ENCODE data around the gene GANAB. TPM values are rescaled to one million over a fixed set of nuclear protein-coding genes. Genes with fewer than 3 reads are reported as not detected.
"Not testable (repeated sequence)": the region's sequence is repeated elsewhere in the genome, so short reads cannot be mapped to it uniquely, and the experiment has no call there.

Gene GANAB
- total RNA-seq (2014; rRNA removed; shearing (Covaris generic)), result 289 and 394 TPM in 2 replicates

DNA sequence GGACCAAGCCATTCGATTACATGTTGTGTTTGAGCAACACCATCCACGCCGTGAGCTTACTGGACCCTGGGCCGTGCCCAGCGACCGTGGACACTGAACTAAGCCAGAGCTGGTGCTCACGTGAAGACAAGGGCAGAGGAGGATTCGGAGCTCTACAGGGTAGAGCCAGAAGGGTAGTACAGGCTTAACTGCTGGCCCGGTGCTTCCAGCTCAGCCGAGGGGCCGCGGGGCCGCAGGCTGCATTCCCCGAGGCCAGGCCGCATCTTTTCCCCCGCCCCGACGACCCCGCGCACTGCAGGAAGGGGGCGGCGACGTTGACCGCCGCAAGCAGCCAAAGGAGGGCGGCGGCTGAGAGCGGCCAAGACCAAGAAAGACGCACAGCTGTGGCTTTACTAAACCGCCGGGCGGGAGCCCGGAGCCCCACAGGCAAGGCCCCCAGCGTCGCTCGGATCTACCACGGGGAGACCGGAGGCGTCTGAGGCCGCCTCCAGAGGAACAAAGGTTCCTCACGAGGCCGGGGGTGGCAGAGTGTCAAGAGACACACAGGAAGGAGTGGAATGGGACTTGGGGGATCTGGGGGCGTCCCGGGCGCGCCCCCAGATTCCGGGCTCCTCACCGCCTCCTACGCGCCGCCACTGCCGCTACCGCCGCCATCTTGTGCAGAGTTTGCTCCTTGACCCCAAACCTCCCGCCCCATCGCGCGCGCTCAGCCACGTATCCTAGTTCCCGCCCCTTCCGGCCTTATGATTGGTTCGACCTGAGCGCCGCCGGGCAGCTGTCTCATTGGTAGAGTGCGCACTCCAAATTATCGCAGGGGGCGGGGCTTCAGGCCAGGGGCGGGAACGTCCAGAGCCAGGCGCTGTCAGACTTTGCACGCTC is at the start of gene GANAB:
GANAB (minus strand) TSS at position 668 of the 879 bp plus-strand sequence; CDS start at position 654, 14 bp downstream.
- in situ Hi-C loops (cut with HindIII; ENCODE audit: low sequenced_read_pairs), result no loop called here

DNA sequence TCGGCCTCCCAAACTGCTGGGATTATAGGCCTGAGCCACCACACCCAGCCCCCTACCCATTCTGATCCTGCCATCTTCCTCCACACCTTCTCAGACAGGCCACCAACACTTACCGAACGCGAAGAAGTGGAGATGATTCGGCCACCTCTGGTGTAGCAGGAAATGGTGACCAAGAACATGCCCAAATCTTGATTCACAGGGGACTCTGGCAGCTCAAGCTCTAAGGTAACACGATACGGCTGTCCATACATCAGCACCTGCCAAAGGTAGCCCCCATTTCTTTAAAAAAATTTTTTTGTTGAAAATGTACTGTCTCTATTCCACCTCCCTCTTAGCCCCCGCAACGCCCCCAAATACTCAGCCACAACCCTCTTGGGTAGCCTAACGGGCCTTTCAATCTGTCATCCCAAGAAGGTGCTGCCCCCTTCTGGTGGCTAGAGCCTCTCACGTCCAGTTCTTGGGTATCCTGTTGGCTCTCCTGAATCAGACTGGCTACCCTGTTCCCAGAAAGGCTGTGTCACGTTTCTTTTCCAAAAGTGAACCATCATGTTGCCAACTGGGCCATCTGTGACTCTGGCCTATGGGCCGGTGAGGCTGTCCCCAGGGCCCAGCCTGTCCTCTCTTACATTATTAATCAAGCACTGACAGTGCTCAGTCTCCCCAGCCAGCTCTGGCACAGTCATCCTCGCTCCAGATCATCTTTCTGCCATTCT is 48.2 kb upstream of the GANAB start:
- in situ Hi-C loops (cut with HindIII; ENCODE audit: low sequenced_read_pairs), result no loop called here
- peak; percentile 94 for DNase-seq (ENCODE audit: low spot score)

More for the DNA sequence above, at the start of gene GANAB:
- peak; percentile 98 for DNase-seq (ENCODE audit: low spot score)

DNA sequence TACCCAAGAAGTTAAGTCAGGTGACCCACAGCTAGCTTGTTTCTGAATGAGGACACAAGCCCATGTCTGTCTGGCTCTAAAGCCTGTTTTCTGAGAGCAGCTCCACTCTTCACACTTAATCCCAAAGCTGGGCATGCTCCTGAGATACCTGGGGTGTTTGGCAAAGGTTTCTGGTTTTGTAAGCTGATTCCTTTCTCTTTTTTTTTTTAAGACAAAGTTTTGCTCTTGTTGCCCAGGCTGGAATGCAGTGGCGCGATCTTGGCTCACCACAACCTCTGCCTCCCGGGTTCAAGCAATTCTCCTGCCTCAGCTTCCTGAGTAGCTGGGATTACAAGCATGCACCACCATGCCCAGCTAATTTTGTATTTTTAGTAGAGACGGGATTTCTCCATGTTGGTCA is 47.2 kb upstream of the GANAB start:
- DNase-seq (ENCODE audit: low spot score); in situ Hi-C loops (cut with HindIII; ENCODE audit: low sequenced_read_pairs): not testable (repeated sequence)

DNA sequence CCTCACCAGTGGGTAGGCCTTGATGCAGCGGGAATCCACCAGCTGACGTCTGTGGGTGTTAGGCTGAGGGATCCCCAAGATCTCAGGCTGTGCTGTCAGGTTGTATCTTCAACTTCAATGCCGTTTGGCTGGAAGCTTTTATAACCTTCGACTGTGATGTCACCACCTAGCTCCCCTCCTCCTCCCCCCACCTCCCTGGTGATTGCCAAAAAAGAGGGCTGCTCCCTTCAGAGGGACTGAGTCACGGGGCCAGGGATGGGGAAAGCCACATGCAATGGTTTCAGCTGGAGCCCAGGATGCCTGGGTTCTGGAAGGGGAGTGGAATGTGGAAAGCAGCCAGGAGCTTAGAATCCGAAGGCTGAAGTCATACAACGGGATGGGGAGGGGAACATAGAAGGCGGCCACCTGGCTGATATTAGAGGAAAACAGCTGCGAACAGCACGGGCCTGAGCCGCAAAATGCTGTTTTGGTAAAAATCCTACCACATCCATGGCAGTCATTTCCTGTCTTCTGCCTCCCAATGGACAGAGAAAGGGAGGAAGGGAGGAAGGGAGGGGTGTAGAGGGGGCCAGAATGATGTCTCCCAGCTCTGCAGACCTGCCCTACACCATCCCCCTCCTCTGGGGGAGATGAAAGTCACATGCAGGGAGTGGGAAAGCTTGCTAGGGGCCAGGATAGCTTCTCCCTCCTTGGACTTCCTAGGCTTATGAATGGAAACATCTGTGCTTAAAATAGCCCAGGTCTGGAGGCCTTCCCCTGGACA is 43.2 kb upstream of the GANAB start, which contains the start of gene LRRN4CL:
LRRN4CL (minus strand) TSS at position 110 of the 763 bp plus-strand sequence. CDS start 1,022 bp downstream, outside the sequence.
- DNase-seq (ENCODE audit: low spot score), result peak; percentile 41

DNA sequence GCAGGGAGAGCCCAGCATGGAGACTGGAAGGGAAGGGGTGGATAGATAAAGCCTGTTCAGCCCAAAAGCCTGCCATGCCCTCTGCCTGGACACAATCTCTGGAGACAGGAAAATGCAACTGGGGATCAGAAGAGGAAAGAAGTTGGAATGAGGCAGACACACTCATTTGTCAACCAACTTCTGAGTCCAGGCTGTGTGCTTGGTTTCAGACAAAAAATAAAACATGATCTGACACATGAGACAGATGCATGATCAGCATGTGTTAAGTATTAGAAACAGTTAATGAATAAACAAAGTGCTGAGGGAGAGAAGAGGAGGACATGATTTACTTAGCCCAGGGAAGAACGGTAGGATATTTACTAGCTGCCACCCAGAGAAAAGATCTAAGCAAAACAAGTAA is 42.1 kb upstream of the GANAB start:
- in situ Hi-C loops (cut with HindIII; ENCODE audit: low sequenced_read_pairs), result no loop called here
- no peak for DNase-seq (ENCODE audit: low spot score)

More for the DNA sequence above, 43.2 kb upstream of the GANAB start, which contains the start of gene LRRN4CL:
- in situ Hi-C loops (cut with HindIII; ENCODE audit: low sequenced_read_pairs), result no loop called here

DNA sequence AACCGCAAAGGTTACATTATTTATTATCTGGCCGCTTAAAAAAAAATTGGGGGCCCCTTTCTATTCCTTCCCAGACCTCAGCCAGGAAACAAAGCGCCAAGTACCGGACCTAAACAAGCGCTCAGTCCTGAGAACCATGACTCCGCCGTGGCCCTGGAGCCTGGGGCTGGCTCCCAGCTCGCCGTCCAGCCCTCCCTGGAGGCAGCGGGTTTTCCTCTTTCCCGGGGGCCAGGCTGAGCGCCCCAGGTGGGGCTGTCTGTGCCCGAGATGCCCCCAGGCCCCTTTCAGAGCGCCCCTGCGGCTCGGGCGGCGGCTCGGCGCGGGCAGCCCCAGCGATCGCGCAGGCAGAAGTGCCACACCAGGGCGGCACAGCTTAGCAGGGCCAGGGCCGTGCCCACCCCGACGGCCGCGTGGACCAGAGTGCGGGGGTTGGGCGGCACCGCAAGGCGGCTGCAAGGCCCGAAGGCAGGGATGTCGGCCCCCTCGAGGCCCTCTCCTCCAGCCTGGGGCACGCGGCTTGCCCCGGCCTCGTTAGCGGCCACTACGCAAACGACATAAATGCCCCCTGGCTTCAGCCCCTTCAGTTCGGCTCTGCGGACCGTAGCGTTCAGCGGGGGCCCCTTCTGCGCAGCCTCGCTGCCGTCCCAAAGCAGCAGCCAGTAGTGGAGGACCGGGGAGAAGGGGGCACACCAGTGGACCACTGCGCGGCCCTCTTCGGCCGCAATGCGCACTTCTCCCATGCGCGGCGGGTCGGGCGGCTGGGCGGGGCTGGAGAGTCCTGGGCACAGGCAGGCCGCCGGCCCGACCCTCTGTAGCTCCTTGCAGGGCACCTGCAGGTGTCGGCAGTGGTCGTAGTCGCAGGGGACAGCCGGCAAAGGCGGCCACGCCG is 41.3 kb upstream of the GANAB start:
- DNase-seq (ENCODE audit: low spot score), result no peak
- in situ Hi-C loops (cut with HindIII; ENCODE audit: low sequenced_read_pairs), result no loop called here

DNA sequence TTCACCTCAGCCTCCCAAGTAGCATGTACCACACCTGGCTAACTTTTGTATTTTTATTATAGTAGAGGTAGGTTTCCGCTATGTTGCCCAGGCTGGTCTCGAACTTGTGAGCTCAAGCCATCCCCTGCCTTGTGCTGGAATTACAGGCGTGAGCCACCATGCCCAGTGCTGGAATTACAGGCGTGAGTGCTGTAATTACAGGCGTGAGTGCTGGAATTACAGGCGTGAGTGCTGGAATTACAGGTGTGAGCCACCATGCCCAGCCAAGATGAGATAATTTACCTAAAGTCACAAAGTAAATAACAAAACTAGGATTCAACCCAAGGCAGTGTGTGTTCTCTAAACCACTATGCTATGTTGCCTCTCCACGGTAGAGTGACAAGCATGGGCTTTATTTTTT is 36.1 kb upstream of the GANAB start:
- DNase-seq (ENCODE audit: low spot score), result no peak
- in situ Hi-C loops (cut with HindIII; ENCODE audit: low sequenced_read_pairs), result no loop called here

DNA sequence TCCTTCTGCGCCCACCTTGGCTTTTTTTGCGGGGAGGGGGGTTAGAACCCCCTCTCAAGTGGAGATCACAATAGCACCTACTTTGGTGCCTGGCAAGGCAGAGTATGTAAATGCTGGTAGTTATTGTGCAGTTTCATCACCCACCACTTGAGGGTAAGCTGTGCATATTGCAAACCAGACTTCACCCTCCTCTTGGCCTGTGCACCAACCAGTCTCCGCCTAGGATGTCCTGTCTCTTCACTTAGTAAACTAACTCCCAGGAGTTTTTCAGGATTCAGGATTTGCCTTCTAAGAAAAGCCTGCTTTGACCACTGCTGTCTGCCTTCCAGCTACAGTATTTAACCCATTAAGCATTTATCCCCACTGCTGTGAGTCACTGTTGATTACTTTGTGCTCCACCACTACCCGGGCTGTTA is 34.4 kb upstream of the GANAB start:
- DNase-seq (ENCODE audit: low spot score), result peak; percentile 52

DNA sequence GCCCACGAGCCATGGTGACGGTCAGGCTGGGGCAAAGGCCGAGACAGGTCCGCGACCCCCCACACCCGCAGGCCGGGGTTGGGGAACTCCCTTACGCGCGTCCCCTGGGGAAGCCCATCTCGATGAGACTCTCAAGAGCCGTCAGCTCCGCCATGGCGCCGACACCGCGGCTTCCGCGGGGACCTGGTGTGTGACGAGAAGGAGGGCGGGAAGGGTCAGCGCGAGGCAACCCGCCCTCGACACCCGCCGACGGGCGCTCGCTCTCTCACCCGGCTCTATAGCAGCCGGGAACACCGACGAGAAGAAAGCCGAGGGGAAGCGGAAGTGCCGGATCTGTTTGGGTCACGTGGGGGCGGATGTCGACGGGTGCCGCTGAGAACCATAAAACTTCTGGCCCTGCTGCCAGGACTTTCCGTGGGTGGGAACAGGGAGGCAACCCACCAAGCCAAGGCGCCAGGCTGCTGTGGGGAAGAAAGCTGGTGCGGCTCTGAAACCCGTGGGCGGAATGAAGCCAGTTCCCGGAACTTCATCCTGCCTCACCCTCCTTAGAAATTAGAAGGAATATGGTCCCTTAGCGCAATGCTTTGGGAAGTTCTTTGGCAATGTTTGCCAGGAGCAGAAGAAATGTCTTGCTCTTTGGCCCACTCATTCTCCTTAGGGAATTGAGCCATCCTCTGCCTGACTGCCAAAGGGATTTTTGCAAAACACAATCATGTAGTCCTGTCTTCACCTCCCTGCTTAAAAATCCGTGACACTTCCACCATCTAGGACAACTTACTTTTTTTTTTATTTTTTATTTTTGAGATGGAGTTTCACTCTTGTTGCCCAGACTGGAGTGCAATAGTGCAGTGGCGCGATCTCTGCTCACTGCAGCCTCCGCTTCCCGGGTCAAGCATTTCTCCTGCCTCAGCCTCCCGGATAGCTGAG is 32.6 kb upstream of the GANAB start, which contains the start of gene UBXN1:
UBXN1 (minus strand) TSS at position 304 of the 927 bp plus-strand sequence; CDS start at position 154, 150 bp downstream.
- in situ Hi-C loops (cut with HindIII; ENCODE audit: low sequenced_read_pairs), result no loop called here
- peak; percentile 89 for DNase-seq (ENCODE audit: low spot score)

More for the DNA sequence above, 34.4 kb upstream of the GANAB start:
- in situ Hi-C loops (cut with HindIII; ENCODE audit: low sequenced_read_pairs), result no loop called here

DNA sequence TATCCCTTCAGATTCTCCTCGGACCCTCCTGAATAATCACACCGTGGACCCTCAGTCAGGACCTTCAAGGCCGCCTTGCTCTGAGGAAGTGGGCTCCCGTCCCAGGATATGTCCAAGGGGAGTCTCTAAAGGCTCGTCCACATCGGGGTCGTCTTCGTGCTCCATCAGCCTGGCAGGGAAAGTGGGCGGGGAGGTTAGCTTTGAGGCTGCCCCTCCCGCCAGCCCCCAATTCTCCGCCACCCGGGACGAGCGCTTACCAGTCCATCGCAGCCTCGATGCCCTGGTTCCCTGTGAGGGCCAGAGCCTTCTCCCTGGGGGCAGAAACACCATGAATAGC is 32.0 kb upstream of the GANAB start:
- no peak for DNase-seq (ENCODE audit: low spot score)
- in situ Hi-C loops (cut with HindIII; ENCODE audit: low sequenced_read_pairs), result no loop called here

DNA sequence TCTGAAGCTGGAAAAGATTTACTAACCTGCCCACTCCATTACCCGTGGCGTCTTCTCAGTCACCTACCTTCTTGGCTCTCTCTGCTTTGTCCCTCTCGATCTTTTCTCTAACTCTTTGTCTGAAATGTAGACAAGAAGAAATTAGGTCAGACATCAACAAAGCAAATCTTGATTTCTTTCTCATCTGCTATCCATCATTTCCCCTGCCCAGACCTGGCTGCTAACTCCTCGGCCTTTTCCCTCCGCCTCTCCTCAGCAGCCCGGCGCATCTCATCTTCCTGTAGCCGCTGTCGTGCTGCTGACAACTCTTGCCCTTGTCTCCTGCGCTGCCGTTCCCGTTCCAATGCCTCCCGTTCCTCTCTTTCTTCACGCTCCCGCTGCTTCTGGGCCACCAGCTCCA is 31.3 kb upstream of the GANAB start:
- DNase-seq (ENCODE audit: low spot score), result no peak
- in situ Hi-C loops (cut with HindIII; ENCODE audit: low sequenced_read_pairs), result no loop called here

DNA sequence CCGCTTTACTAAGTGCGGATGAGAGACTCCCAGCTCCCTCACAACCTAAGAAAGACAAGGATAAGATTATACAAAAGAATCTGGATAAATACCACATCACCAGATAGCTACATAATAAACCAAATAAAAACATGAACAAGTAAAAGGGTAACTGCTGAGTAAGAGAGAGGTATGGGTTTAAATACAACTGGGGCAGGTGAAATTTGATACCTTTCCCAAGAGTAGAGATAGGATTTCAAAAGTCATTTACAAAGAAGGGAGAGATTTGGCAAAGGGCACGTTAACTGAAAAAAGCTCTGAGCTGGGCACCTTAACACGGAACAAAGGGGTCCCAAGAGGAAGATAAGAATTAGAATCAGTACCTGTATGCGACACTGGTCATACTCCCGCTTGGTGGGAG is 30.7 kb upstream of the GANAB start:
- no peak for DNase-seq (ENCODE audit: low spot score)
- in situ Hi-C loops (cut with HindIII; ENCODE audit: low sequenced_read_pairs), result no loop called here

DNA sequence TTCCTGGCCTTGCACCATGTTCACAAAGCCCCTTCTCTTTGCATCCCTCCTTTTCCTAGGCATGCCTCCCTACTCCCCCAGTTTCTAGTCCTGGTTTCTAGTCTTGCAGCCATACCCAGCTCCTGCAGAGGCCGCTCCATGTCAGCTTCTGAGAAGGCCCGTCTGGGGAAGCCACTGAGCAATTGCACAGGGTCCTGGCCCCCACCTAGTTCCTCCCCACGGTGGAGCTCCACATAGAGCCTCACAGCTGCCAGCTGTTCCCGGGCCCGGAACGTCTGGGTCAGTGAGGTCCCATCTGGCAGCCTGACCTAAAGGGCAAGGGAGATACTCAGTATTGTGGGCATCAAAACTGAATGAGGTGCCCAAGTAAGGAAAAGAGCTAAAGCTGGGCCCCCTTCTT is 30.3 kb upstream of the GANAB start:
- no peak for DNase-seq (ENCODE audit: low spot score)
- in situ Hi-C loops (cut with HindIII; ENCODE audit: low sequenced_read_pairs), result no loop called here

DNA sequence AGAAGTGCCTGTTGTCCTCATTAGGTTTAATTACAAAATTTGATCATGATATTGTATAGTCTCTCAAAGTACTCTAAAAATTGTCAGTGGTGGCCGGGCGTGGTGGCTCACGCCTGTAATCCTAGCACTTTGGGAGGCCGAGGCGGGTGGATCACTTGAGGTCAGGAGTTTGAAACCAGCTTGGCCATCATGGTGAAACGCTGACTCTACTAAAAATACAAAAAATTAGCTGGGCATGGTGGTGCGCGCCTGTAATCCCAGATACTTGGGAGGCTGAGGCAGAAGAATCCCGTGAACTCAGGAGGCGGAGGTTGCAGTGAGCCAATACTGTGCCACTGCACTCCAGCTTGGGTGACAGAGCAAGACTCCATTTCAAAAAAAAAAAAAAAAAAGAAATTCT is 29.0 kb upstream of the GANAB start:
- in situ Hi-C loops (cut with HindIII; ENCODE audit: low sequenced_read_pairs), result not testable (repeated sequence)

DNA sequence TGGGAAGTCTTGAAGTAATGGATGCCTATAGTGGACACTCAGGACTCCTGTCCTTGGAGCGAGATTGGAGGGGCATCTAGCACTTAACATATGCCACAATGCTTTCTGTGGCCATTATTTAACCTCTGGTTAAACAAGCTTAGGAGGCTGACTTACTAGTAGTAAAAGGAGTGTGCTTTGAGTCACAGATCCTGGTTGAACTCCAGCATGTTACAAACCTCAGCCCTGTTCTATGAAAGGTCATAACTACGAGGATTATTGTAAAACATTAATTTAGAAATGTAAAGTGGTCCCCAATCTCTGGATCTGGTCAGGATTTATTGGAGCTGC is 26.7 kb upstream of the GANAB start:
- DNase-seq (ENCODE audit: low spot score), result no peak
- in situ Hi-C loops (cut with HindIII; ENCODE audit: low sequenced_read_pairs), result loop anchor here (5.0 kb wide), 2 partner anchors 39 to 76 kb away; no protein-coding TSS in a partner anchor

More for the DNA sequence above, 29.0 kb upstream of the GANAB start:
- DNase-seq (ENCODE audit: low spot score), result not testable (repeated sequence)

DNA sequence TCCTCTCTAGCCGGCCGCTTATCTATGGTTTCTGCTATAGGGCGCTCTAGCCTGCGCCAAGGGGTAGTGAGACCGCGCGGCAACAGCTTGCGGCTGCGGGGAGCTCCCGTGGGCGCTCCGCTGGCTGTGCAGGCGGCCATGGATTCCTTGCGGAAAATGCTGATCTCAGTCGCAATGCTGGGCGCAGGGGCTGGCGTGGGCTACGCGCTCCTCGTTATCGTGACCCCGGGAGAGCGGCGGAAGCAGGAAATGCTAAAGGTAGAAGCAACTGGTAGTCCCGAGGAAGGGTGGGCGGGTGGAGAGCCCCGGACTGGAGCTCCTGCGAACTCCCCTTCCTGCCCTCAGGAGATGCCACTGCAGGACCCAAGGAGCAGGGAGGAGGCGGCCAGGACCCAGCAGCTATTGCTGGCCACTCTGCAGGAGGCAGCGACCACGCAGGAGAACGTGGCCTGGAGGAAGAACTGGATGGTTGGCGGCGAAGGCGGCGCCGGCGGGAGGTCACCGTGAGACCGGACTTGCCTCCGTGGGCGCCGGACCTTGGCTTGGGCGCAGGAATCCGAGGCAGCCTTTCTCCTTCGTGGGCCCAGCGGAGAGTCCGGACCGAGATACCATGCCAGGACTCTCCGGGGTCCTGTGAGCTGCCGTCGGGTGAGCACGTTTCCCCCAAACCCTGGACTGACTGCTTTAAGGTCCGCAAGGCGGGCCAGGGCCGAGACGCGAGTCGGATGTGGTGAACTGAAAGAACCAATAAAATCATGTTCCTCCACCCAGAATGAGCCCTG is 25.4 kb upstream of the GANAB start, which contains the start of the genes LBHD1 and UQCC3:
LBHD1 (minus strand) TSS at position 660 of the 782 bp plus-strand sequence. CDS start 2,236 bp downstream, outside the sequence.
UQCC3 (plus strand) TSS at position 66 of the 782 bp plus-strand sequence; CDS start at position 139, 73 bp downstream.
- peak; percentile 93 for DNase-seq (ENCODE audit: low spot score)
- in situ Hi-C loops (cut with HindIII; ENCODE audit: low sequenced_read_pairs), result loop anchor here (5.0 kb wide), 2 partner anchors 41 to 74 kb away; no protein-coding TSS in a partner anchor

Measured in G401 (cell line).